OCI-LY3 (cell line): Measurements from ENCODE around the gene UNC13B.

Source experiments
- CTCF ChIP-seq: fragments of 200-600, 300-600 bp; sonication (generic); IDR thresholded peaks from 2 replicates; pipeline ENCODE4 v1.5.1; 2014; ENCODE audit warnings: antibody characterized with exemption, low read length, low read depth
- EZH2phosphoT487 ChIP-seq: fragments of 200-600 bp; shearing (Covaris generic); IDR thresholded peaks from 2 replicates; pipeline ENCODE4 v1.6.1; 2018; ENCODE audit warnings: antibody characterized with exemption, mixed run types, low read depth

- TF ChIP-seq CTCF (no peak), EZH2phosphoT487 (no peak)
Observed at GRCh38 chr9:35190203-35190602, 28.4 kb downstream of the UNC13B start.
